Measurements from ENCODE around the gene FRMD3.

DNA sequence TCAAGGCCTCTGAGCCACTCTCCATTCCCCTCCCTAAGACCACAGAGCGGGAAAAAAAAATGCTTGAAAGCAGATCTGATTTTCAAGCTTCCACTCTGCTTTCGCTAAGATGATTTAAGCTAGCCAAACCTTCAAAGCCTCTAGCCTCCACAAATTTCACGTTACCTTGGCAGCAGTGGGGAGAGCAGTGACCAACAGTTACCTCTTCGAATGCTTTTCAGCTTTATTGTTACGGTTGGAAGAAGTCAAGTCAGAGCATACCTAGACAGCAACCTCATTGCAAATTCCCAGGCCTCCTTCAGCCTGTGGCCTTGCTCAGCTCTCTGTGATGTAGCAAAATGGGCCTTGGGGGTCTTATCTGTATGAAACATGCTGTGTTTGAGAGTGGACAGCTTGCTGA is 89.6 kb downstream of the FRMD3 start:
- TF ChIP-seq, protein P1, sequence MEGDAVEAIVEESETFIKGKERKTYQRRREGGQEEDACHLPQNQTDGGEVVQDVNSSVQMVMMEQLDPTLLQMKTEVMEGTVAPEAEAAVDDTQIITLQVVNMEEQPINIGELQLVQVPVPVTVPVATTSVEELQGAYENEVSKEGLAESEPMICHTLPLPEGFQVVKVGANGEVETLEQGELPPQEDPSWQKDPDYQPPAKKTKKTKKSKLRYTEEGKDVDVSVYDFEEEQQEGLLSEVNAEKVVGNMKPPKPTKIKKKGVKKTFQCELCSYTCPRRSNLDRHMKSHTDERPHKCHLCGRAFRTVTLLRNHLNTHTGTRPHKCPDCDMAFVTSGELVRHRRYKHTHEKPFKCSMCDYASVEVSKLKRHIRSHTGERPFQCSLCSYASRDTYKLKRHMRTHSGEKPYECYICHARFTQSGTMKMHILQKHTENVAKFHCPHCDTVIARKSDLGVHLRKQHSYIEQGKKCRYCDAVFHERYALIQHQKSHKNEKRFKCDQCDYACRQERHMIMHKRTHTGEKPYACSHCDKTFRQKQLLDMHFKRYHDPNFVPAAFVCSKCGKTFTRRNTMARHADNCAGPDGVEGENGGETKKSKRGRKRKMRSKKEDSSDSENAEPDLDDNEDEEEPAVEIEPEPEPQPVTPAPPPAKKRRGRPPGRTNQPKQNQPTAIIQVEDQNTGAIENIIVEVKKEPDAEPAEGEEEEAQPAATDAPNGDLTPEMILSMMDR (conservative IDR thresholded peaks at IDR 0.05; ENCODE audit: low read depth, low read length), result no peak
- TF ChIP-seq EZH2 (IDR thresholded peaks at IDR 0.05; ENCODE audit: low read length, unreplicated experiment), result no peak
- no peak for TF ChIP-seq EZH2phosphoT487 (IDR thresholded peaks at IDR 0.05; ENCODE audit: borderline replicate concordance, low read length)
